Testis (tissue), 2 donors: ENCODE results near the gene SETD2.

ENCODE experiments used
- CTCF ChIP-seq, 3 experiments: fragments of 450-650 bp in 2 of 3; fragments of 200-600 bp in 1 of 3; sonication (generic) in 1 of 3; IDR thresholded peaks; one replicate each; pipeline ENCODE4 v1.5.1; 2016 to 2019; ENCODE audit warnings: antibody characterized with exemption in 3 of 3, mild to moderate bottlenecking in 2 of 3, moderate library complexity in 1 of 3
- POLR2A ChIP-seq: fragments of 450-650 bp; IDR thresholded peaks from one replicate; pipeline ENCODE4 v1.6.1; 2017; ENCODE audit warnings: antibody characterized with exemption, mild to moderate bottlenecking, moderate library complexity

GRCh38 chr3:47083786-47084185 lies 80.1 kb downstream of the SETD2 start:
- TF ChIP-seq POLR2A (no peak), CTCF (IDR thresholded peaks at IDR 0.05) (no peak)
